H9 (cell line): ENCODE results near the gene LRRC8C. TPM values are rescaled to one million over a fixed set of nuclear protein-coding genes. Genes with fewer than 3 reads are reported as not detected.

Experiments used
- DNase-seq: peaks from one replicate; pipeline ENCODE4 v3.0.0-alpha.2; 2017
- H2AFZ ChIP-seq: one replicate; pipeline ENCODE4 v1.6.1; 2013; ENCODE audit warnings: mild to moderate bottlenecking, low read length, control low read depth, moderate library complexity
- H2AK5ac ChIP-seq: 2 replicates; pipeline ENCODE4 v1.6.1; 2013; ENCODE audit warnings: low read length, control low read depth, mixed read lengths; ENCODE audit not compliant: insufficient read length
- H2BK120ac ChIP-seq: one replicate; pipeline ENCODE4 v1.6.1; 2013; ENCODE audit warnings: low read depth, mild to moderate bottlenecking, low read length, control low read depth, inconsistent platforms; ENCODE audit not compliant: poor library complexity, severe bottlenecking
- H2BK12ac ChIP-seq: 2 replicates; pipeline ENCODE4 v1.6.1; 2013; ENCODE audit warnings: low read length, control low read depth, mixed read lengths, low read depth; ENCODE audit not compliant: insufficient read length
- H2BK15ac ChIP-seq: 2 replicates; pipeline ENCODE4 v1.6.1; 2013; ENCODE audit warnings: low read depth, low read length, control low read depth
- H2BK20ac ChIP-seq: one replicate; pipeline ENCODE4 v1.6.1; 2013; ENCODE audit warnings: low read depth, mild to moderate bottlenecking, low read length, control low read depth, inconsistent platforms; ENCODE audit not compliant: poor library complexity, severe bottlenecking
- H2BK5ac ChIP-seq: 2 replicates; pipeline ENCODE4 v1.6.1; 2013; ENCODE audit warnings: low read length, control low read depth, mixed read lengths; ENCODE audit not compliant: insufficient read length
- H3K14ac ChIP-seq: 2 replicates; pipeline ENCODE4 v1.6.1; 2013; ENCODE audit warnings: low read length, control low read depth; ENCODE audit not compliant: insufficient read depth
- H3K18ac ChIP-seq: 2 replicates; pipeline ENCODE4 v1.6.1; 2013; ENCODE audit warnings: low read depth, mild to moderate bottlenecking, mixed read lengths, low read length, control low read depth; ENCODE audit not compliant: insufficient read length
- H3K23ac ChIP-seq: 2 replicates; pipeline ENCODE4 v1.6.1; 2013; ENCODE audit warnings: low read length, control low read depth, mixed read lengths, low read depth; ENCODE audit not compliant: insufficient read length
- H3K23me2 ChIP-seq: 2 replicates; pipeline ENCODE4 v1.6.1; 2013; ENCODE audit warnings: low read depth, mild to moderate bottlenecking, mixed read lengths, low read length, control low read depth; ENCODE audit not compliant: insufficient read length, poor library complexity, severe bottlenecking
- H3K27ac ChIP-seq: 2 replicates; pipeline ENCODE4 v1.5.1; 2013; ENCODE audit warnings: low read length, control low read depth, mixed read lengths, low read depth; ENCODE audit not compliant: insufficient read length
- H3K27me3 ChIP-seq: 2 replicates; pipeline ENCODE4 v1.6.1; 2013; ENCODE audit warnings: low read length, control low read depth, inconsistent platforms; ENCODE audit not compliant: insufficient read depth
- H3K4ac ChIP-seq: 2 replicates; pipeline ENCODE4 v1.6.1; 2013; ENCODE audit warnings: low read depth, mild to moderate bottlenecking, control low read depth, inconsistent platforms, low read length, moderate library complexity
- H3K4me1 ChIP-seq: 2 replicates; pipeline ENCODE4 v1.6.1; 2013; ENCODE audit warnings: low read length, control low read depth, inconsistent platforms; ENCODE audit not compliant: insufficient read depth
- H3K4me2 ChIP-seq: 2 replicates; pipeline ENCODE4 v1.6.1; 2013; ENCODE audit warnings: low read length, control low read depth, mixed read lengths; ENCODE audit not compliant: insufficient read length, insufficient read depth
- H3K56ac ChIP-seq: 2 replicates; pipeline ENCODE4 v1.6.1; 2013; ENCODE audit warnings: low read depth, mild to moderate bottlenecking, mixed read lengths, low read length, control low read depth; ENCODE audit not compliant: insufficient read length
- H3K79me1 ChIP-seq: 2 replicates; pipeline ENCODE4 v1.6.1; 2013; ENCODE audit warnings: low read depth, mild to moderate bottlenecking, moderate library complexity, low read length, control low read depth, inconsistent platforms; ENCODE audit not compliant: insufficient read depth, poor library complexity, severe bottlenecking
- H3K79me2 ChIP-seq: 2 replicates; pipeline ENCODE4 v1.6.1; 2013; ENCODE audit warnings: low read length, control low read depth, inconsistent platforms; ENCODE audit not compliant: insufficient read depth
- H3K9ac ChIP-seq: 2 replicates; pipeline ENCODE4 v1.6.1; 2013; ENCODE audit warnings: low read length, control low read depth, mixed read lengths; ENCODE audit not compliant: insufficient read length; ENCODE audit errors: extremely low read depth
- H3K9me3 ChIP-seq: one replicate; pipeline ENCODE4 v1.6.1; 2013; ENCODE audit warnings: low read depth, low read length, inconsistent platforms; ENCODE audit not compliant: control insufficient read depth
- H3T11ph ChIP-seq: one replicate; pipeline ENCODE4 v1.6.1; 2013; ENCODE audit warnings: mild to moderate bottlenecking, low read length, control low read depth, inconsistent platforms
- H4K20me1 ChIP-seq: one replicate; pipeline ENCODE4 v1.6.1; 2013; ENCODE audit not compliant: control insufficient read depth, insufficient read length, insufficient read depth
- H4K5ac ChIP-seq: 2 replicates; pipeline ENCODE4 v1.6.1; 2013; ENCODE audit warnings: low read depth, mild to moderate bottlenecking, mixed read lengths, low read length, control low read depth; ENCODE audit not compliant: insufficient read length
- H4K8ac ChIP-seq: replicated peaks from 2 replicates; pipeline ENCODE4 v1.6.1; 2013; ENCODE audit warnings: low read length, control low read depth, mixed read lengths, low read depth; ENCODE audit not compliant: insufficient read length
- H4K91ac ChIP-seq: 2 replicates; pipeline ENCODE4 v1.6.1; 2013; ENCODE audit warnings: low read depth, mild to moderate bottlenecking, moderate library complexity, mixed read lengths, low read length, control low read depth; ENCODE audit not compliant: insufficient read length
- H3K27ac Mint-ChIP-seq, 3 experiments: 2 replicates in 2 of 3; 3 replicates in 1 of 3; pipeline ENCODE4 v1.8.0; 2020 to 2021; ENCODE audit warnings: mixed read lengths in 3 of 3, mild to moderate bottlenecking in 1 of 3, moderate library complexity in 1 of 3
- H3K27me3 Mint-ChIP-seq: 2 replicates; pipeline ENCODE4 v1.8.0; 2021; ENCODE audit warnings: low read depth, mild to moderate bottlenecking, moderate library complexity, mixed read lengths
- H3K36me3 Mint-ChIP-seq, 3 experiments: 2 replicates in 2 of 3; 3 replicates in 1 of 3; pipeline ENCODE4 v1.8.0; 2020 to 2021; ENCODE audit warnings: low read depth in 3 of 3, mixed read lengths in 3 of 3; ENCODE audit not compliant: insufficient read depth in 1 of 3
- H3K4me1 Mint-ChIP-seq, 2 experiments: 2 replicates each; pipeline ENCODE4 v1.8.0; 2020; ENCODE audit warnings: mixed read lengths in 2 of 2
- H3K4me3 Mint-ChIP-seq, 2 experiments: 2 replicates in 1 of 2; 3 replicates in 1 of 2; pipeline ENCODE4 v1.8.0; 2020 to 2021; ENCODE audit warnings: mild to moderate bottlenecking in 2 of 2, mixed read lengths in 2 of 2, moderate library complexity in 1 of 2
- H3K9me3 Mint-ChIP-seq, 2 experiments: 2 replicates in 1 of 2; 3 replicates in 1 of 2; pipeline ENCODE4 v1.8.0; 2020; ENCODE audit warnings: mild to moderate bottlenecking in 2 of 2, mixed read lengths in 2 of 2, moderate library complexity in 1 of 2
- CTCF ChIP-seq: fragments of 200-600 bp; sonication (generic); conservative IDR thresholded peaks from 3 replicates; pipeline ENCODE4 v1.8.0; 2021; ENCODE audit warnings: antibody characterized with exemption, mild to moderate bottlenecking
- WGBS: extraction: QIAGEN DNeasy Blood & Tissue Kit; methylation state at CpG from one replicate; pipeline ENCODE4 v1.1.7; 2013; ENCODE audit warnings: missing lambda C conversion rate, low lambda C conversion rate, mixed read lengths; ENCODE audit not compliant: insufficient read length; ENCODE audit errors: extremely low coverage; 5-methylcytosine and 5-hydroxymethylcytosine counted together
- total RNA-seq: library from RNA; stranded (reverse); gene quantifications from 2 replicates; pipeline ENCODE4 v1.2.1, GENCODE V29; 2021

Gene LRRC8C
- total RNA-seq, 1 experiment from 2014 or later: 1.9 TPM

- Mint-ChIP-seq H3K27ac (no peak overlapping the region), H3K4me3 (no peak overlapping the region), H3K36me3 (peaks cover 0 to 4% (median 0%) of the 10 kb centered on the region in 3 experiments; a peak in 1 of 7 replicates), H3K9me3 (peaks cover 0 to 2% of the 10 kb centered on the region in 2 experiments; a peak in 1 of 5 replicates), H3K27me3 (no peaks in the 10 kb centered on the region), H3K4me1 (peaks cover 4% of the 10 kb centered on the region in 2 experiments)
- Histone ChIP-seq H3K27ac (no peak overlapping the region), H2AK5ac (no peak overlapping the region), H3K56ac (no peak overlapping the region), H3K23ac (no peak overlapping the region), H3T11ph (no peak overlapping the region), H3K4me1 (no peaks in the 10 kb centered on the region; the same call in 1 of the 2 replicates), H2BK15ac (no peak overlapping the region), H3K79me1 (no peaks in the 10 kb centered on the region), H2BK20ac (no peak overlapping the region), H4K5ac (no peak overlapping the region), H3K14ac (no peak overlapping the region), H2AFZ (no peak overlapping the region), H3K27me3 (no peaks in the 10 kb centered on the region), H2BK5ac (no peak overlapping the region), H3K4me2 (no peak overlapping the region), H4K8ac (no peak overlapping the region), H2BK120ac (no peak overlapping the region), H4K91ac (no peak overlapping the region), H3K23me2 (no peaks in the 10 kb centered on the region), H3K9me3 (no peaks in the 10 kb centered on the region), H4K20me1 (no peaks in the 10 kb centered on the region), H3K9ac (no peak overlapping the region), H2BK12ac (no peak overlapping the region), H3K4ac (no peak overlapping the region), H3K18ac (no peak overlapping the region), H3K79me2 (no peaks in the 10 kb centered on the region)
- no CpG with 5 or more reads among the region's 2 CpGs for WGBS
- TF ChIP-seq CTCF: no peak
- no peak for DNase-seq
These were observed 52.5 kb downstream of the LRRC8C start for GRCh38 chr1:89685461-89685860.
